GM21447 (cell line): ENCODE results near the gene ZNF791.
"Not testable (repeated sequence)": the region's sequence is repeated elsewhere in the genome, so short reads cannot be mapped to it uniquely, and the experiment has no call there.

Experiments
- ATAC-seq: cut with Tn5 transposase; IDR thresholded peaks from one replicate; pipeline ENCODE4 v1.9.1; 2021; ENCODE audit not compliant: unreplicated experiment

Gene ZNF791

GRCh38 chr19:12665671-12666264 lies 55.0 kb downstream of the ZNF791 start:
- ATAC-seq = no peak

GRCh38 chr19:12666265-12667048 lies 55.7 kb downstream of the ZNF791 start, which contains the start of the genes MAN2B1 and WDR83:
MAN2B1 (minus strand) TSS chr19:12666742; CDS start chr19:12666701, 41 bp downstream.
WDR83 (plus strand) TSS chr19:12666807; CDS start chr19:12669791, 2,984 bp downstream.
- peak; percentile 40 for ATAC-seq

GRCh38 chr19:12667731-12668302 lies 57.1 kb downstream of the ZNF791 start:
- no peak for ATAC-seq

GRCh38 chr19:12668346-12668745 lies 57.6 kb downstream of the ZNF791 start:
- no peak for ATAC-seq

GRCh38 chr19:12668932-12669269 lies 58.2 kb downstream of the ZNF791 start:
- ATAC-seq = no peak

- no peak for ATAC-seq
These were observed 58.8 kb downstream of the ZNF791 start for GRCh38 chr19:12669270-12670158.

GRCh38 chr19:12670159-12670928 lies 59.6 kb downstream of the ZNF791 start:
- no peak for ATAC-seq

- ATAC-seq = no peak
These were observed 62.0 kb downstream of the ZNF791 start for GRCh38 chr19:12672744-12673143.

- ATAC-seq = no peak
These were observed 64.7 kb downstream of the ZNF791 start for GRCh38 chr19:12675399-12675798.

- ATAC-seq = no peak
These were observed 65.2 kb downstream of the ZNF791 start for GRCh38 chr19:12675940-12676339.

GRCh38 chr19:12676384-12676792 lies 65.7 kb downstream of the ZNF791 start:
- no peak for ATAC-seq

- no peak for ATAC-seq
These were observed 66.2 kb downstream of the ZNF791 start for GRCh38 chr19:12676928-12677327.

GRCh38 chr19:12678039-12678438 lies 67.3 kb downstream of the ZNF791 start:
- not testable (repeated sequence) for ATAC-seq

GRCh38 chr19:12680034-12680433 lies 69.3 kb downstream of the ZNF791 start:
- ATAC-seq = no peak

GRCh38 chr19:12681074-12681987 lies 70.6 kb downstream of the ZNF791 start, which contains the start of gene DHPS:
DHPS (minus strand) TSS chr19:12681880; CDS start chr19:12681766, 114 bp downstream.
- ATAC-seq = peak; percentile 67
